K562 (cell line): ENCODE data around the gene FBXO36. TPM values are rescaled to one million over a fixed set of nuclear protein-coding genes. Genes with fewer than 3 reads are reported as not detected.

Experiments
- FOSL1 ChIP-seq: fragments of 200-800 bp; sonication (Bioruptor generic); conservative IDR thresholded peaks from 2 replicates; pipeline ENCODE4 v1.6.1; 2016; ENCODE audit warnings: missing genetic modification characterization, missing compliant biosample characterization
- SP2 ChIP-seq: IDR thresholded peaks from 2 replicates; pipeline ENCODE4 v1.6.1; 2011; ENCODE audit warnings: mild to moderate bottlenecking, low read depth, low read length, moderate library complexity; ENCODE audit not compliant: poor library complexity, severe bottlenecking; ENCODE audit errors: extremely low read depth
- SRSF1 ChIP-seq: fragments of 200-400 bp; formaldehyde crosslinking; IDR thresholded peaks from 2 replicates; pipeline ENCODE4 v1.6.1; 2017; ENCODE audit warnings: mild to moderate bottlenecking, low read depth, low read length, moderate library complexity
- TFE3 ChIP-seq: fragments of 450-650 bp; formaldehyde crosslinking; IDR thresholded peaks from 2 replicates; pipeline ENCODE4 v1.4.0; 2020; ENCODE audit warnings: mild to moderate bottlenecking, mixed read lengths
- UBTF ChIP-seq, 2 experiments: IDR thresholded peaks; 2 replicates each; pipeline ENCODE4 v1.6.1; 2012; ENCODE audit warnings: improper control_type of control experiment in 2 of 2, low read depth in 2 of 2, low read length in 2 of 2, borderline replicate concordance in 1 of 2
- ZNF277 ChIP-seq: fragments of 250-450 bp; sonication (Bioruptor Pico); IDR thresholded peaks from 2 replicates; pipeline ENCODE4 v1.8.0; 2022; ENCODE audit warnings: inconsistent platforms, mild to moderate bottlenecking, moderate library complexity, borderline replicate concordance
- polyA plus RNA-seq, 8 experiments: library from polyadenylated mRNA; depleted of rRNA in 4 of 8; stranded (reverse) in 5 of 8; unstranded in 3 of 8; fragments of >200 nt; fragmentation: Nextera tagmentation in 2 of 8; fragmentation: Illumina TruSeq in 1 of 8; extraction: Ambion mirVana in 2 of 8; extraction: Trizol in 1 of 8; gene quantifications; 2 replicates each; pipeline versions ENCODE4 v1.2.1 to v1.2.3, GENCODE V29; 2011 to 2014; ENCODE audit warnings: inconsistent platforms in 1 of 8, missing spikeins in 1 of 8
- total RNA-seq, 7 experiments: library from RNA; depleted of rRNA in 6 of 7; stranded (reverse); fragments of >200 nt in 6 of 7; fragmentation: Illumina TruSeq in 2 of 7; extraction: Trizol in 2 of 7; gene quantifications; 2 replicates each; pipeline versions ENCODE4 v1.2.1 to v1.2.3, GENCODE V29; 2011 to 2021; ENCODE audit warnings: low replicate concordance in 1 of 7

FBXO36 gene
- total and polyA plus RNA-seq, 9 of the 15 experiments (the other 6 are each of a cell fraction or from before 2014, with no cell fraction given), result 0.40 to 0.91 (median 0.58) TPM

- TF ChIP-seq SP2 (no peak), FOSL1 (tag) (peak; percentile 74), SRSF1 (no peak), ZNF277 (CRISPR knock-in tag) (no peak), UBTF (IDR thresholded peaks at IDR 0.05; ENCODE audit: borderline replicate concordance in 1 of 2, low read depth in 2 of 2, low read length in 2 of 2) (no peak), TFE3 (CRISPR knock-in tag) (no peak)
These were observed 86.4 kb downstream of the FBXO36 start (continued) for GRCh38 chr2:230008708-230009066.
